GM21390 (cell line): ENCODE data around the gene CHRNB2.

ENCODE experiments used
- ATAC-seq: cut with Tn5 transposase; IDR thresholded peaks from one replicate; pipeline ENCODE4 v1.9.1; 2021; ENCODE audit not compliant: unreplicated experiment

The CHRNB2 gene

DNA sequence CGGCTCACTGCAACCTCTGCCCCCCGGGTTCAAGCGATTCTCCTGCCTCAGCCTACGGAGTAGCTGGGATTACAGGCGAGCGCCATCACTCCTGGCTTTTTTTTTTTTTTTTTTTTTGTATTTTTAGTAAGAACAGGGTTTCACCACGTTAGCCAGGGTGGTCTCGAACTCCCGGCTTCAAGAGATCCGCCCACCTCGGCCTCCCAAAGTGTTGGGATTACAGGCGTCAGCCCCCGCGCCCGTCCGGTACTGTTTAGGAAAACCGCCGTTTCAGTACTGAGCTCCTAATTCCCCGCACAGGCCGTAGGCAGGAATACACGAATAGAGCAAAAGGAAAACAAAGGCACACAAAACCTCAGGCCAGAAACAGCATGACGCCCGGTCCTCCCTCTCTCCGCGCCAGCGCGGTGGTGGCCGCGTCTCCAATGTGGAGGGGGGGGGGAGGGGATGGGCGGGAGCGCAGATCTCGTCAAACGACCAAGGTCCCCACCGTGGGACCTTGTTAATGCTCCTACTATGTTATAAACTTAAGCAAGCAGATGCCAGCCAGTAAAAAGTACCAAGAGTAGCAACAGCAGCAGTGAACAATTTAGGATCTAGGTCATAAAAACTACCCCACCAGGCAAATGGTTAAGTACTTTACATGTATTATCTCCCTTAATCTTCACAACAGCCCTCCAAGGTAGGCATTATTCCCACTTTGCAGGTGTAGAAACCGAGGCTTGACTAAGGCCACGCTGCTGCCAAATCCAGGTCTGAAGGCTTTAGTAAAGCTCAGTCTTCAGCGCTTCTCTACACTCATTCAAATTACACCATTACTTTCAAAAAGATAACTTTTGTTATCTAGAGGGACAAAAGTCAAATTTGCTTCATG is 41.1 kb downstream of the CHRNB2 start:
- ATAC-seq: no peak

DNA sequence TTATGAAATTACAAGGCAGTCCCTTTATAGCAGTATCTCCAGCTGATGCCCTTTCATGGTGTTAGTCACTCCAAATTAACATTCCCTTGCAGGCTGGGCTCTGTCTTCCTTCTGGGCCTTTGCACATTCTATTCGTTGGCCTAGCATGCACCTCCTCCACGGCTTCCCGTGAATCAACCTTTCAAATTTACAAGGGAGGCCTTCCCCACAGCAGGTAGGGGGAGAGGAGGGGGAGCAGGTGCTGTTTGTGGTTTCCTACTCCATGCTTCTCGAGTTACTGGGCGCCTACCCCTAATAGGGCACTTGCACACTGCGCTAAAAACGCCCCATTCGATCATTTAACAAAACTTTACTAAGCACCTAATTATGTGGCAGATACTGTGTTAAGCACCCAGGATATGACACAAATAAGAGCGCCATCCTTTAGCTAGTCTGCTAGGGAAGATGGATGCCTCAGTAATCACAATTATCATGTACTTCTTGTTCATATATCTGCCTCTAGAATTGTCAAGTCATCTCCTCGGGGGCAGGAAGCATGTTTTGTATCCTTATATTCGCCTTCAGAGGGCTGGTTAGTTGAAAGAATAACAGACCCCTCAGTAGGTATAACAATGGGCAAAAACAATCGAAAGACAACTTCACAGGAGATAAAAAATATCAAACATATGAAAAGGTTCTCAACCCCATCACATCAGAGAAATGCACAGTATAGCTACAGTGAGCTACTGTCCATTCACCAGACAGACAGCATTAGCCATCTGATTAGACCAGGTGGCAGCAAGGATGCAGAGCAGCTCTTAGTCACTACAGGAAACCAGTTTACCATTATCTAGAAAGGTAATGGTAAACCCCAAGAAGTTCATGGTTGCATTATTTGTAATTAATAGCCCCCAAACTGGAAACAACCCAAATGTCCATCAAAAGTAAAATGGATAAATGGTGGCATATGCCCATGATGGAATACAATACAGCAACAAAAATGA is 42.1 kb downstream of the CHRNB2 start:
- ATAC-seq: no peak

DNA sequence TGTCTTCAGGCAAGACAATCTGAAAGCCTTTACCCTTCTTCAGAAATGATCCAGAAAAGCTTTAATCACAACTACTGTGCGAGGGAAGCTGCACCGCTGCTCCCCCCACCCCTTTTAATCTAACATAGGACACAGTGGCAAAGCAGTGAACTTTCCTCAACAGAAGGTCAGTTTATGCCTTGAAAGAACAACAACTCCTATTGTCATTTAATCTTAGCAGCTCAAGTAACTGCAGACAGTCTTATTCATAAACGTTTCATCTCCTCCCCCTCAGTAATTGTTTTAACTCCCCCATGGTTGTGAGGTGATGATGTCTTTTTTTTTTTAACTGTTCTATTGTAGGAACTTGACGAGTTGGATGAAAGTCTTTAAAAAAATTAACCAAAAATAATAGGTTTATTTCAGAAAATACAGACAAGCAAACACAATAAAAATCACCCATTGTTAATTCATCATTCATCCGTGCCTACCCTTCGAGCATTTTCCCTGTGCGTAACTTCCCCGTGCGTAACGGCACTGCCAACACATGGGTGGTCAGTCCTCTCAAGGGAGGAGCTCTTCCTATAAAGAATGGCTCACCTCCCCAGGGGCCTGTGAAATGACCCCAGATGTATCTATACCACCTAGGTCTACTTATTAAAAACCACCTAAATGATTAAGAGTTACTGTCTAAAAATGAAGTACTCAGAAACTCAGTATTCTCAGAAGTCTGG is 43.7 kb downstream of the CHRNB2 start:
- no peak for ATAC-seq

DNA sequence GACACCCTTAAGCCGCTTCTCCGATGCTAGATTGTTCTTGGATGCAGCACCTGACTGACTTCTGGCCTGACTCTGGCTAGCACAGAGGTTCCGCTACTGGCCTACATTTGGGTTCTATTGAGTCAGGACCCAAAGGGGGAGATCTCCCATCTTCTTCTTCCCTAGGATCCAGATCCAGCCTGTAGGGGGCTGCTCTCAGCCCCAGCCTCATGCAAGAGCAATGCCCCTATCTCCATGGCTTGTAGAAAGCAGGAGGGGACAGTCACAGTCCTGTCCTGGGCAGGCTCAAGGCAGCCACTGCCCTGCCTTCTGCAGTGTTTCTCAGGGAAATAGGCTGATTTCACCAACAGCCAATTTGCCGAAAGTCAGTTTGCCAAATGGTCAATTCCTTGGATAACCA is 46.7 kb downstream of the CHRNB2 start:
- ATAC-seq: no peak

DNA sequence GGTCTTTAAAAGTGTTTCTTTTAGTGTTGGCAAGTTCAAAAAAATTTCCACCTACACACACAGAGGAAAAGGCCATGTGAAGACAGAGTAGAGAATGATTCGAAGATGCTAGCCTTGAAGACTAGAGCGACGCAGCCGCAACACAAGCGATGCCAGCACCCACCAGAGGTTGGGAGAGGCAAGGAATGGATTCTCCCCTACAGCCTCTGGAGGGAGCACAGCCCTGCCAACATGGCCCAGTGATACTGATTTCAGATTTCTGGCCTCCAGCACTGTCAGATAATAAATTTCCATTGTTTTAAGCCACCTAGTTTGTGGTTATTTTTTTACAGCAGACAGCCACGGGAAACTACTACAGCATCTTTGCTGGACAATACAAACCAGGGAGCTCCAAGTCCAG is 47.3 kb downstream of the CHRNB2 start:
- no peak for ATAC-seq

DNA sequence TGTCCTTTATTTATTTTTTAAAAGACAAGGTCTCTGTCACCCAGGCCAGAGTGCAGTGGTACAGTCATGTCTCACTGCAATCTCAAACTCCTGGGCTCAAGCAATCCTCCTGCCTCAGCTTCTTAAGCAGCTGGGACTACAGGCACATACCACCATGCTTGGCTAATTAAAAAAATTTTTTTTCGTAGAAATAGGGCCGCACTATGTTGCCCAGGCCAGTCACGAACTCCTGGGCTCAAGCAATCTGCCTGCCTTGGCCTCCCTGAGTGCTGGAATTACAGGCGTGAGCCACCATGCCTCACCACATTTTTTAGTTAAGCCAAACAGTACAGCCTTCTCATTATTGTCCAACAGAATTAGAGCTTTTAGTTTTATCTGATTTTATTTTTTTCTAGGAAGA is 47.8 kb downstream of the CHRNB2 start:
- ATAC-seq: no peak

DNA sequence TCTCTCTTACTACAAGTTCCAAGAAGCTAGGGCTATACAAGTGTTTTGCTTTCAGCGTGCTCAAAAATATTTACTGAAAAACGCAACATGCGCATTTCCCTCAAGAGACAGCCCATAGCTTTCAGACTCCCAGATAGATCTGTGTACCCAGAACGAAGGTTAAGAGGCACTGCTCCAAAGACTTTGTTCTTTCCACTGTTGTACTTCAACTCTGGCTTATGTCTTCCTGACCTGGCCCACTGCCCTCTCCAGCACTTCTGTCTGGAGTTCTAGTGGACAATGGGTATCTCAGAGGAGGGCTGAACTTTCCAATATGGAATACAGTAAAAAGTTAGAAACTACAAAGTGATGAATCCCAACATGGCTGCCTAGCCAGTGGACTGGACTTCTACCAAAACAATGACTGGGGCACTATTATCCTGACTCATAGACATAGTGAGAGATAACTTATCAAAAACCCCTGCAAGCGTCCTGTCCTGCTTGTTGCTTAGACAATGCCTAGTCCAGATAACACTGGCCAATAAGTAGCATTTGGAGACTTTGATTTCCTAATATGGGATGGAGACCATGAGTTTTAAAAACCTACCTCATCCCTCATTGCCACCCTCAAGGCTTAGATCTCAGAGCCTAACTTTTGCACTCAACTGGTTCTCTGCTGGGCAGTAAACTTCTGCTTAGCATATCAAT is 49.2 kb downstream of the CHRNB2 start:
- no peak for ATAC-seq

DNA sequence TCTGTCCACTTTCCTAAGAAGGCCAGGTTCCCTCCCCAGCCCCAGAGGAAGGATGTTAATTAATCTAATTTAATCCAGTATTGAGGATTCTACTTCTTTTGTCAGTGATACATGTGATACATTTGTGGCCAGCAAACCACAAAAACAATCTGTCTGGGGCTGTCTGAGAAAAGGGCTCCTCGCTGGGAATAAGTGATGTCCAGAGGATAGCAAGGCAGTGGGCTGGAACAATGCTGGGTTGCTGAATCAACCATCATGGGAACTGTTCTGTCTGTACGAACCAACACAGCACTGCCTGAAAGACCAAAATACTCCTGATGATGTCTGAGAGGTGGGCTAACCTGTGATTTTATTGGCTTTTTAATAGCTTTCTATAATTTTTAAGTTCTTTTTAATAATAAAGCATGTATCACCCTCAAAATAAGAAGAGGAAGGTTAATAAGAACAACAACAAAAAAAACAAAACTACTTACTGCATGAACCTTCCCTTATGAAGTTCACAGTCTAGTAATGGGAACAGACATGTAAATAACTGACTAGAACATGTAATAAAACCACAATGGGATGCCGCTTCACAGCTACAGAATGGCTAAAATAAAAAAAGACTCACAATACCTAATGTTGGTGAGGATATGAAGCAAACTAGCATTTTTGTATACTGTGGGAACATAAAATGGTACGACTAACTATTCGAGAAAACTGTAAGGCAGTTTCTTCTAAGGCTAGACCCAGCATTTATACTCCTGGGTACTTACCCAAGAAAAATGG is 51.8 kb downstream of the CHRNB2 start:
- ATAC-seq: no peak

DNA sequence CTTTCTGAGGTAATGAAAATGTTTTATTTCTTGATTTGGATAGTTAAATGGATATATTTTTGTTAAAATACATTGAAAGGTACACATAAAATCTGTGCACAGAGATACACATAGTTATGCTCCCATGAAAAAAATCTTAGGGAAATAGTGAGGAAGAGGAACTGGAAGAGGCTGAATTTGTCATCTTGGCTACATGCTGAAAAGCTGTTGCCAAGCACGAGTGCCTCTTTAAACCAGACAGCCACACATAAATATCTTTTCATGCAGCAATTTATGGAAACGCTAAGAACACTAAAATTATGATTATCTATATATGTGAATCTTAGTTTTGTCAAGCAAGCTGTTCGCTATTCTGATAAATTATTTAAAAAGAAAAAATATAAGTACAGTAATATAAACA is 53.2 kb downstream of the CHRNB2 start:
- ATAC-seq: no peak

DNA sequence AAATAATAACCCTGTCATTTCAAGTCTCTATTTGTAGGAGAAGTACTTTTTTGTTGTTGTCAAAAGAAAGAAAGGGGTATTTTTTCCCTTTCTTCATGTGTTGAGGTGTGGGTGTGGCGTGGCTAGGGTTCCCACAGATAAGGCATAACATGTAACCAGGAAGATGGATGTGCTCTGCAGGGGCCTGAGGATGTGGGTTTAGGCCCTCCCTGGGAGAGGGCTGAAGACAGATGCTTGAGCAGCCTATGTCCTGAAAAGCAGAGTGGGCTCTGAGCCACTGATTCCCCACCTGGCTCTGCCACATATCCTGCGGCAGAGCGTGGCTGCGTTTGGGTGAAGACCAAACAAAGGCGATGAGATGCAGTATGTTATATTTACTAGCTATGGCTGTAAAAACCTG is 54.3 kb downstream of the CHRNB2 start:
- no peak for ATAC-seq

DNA sequence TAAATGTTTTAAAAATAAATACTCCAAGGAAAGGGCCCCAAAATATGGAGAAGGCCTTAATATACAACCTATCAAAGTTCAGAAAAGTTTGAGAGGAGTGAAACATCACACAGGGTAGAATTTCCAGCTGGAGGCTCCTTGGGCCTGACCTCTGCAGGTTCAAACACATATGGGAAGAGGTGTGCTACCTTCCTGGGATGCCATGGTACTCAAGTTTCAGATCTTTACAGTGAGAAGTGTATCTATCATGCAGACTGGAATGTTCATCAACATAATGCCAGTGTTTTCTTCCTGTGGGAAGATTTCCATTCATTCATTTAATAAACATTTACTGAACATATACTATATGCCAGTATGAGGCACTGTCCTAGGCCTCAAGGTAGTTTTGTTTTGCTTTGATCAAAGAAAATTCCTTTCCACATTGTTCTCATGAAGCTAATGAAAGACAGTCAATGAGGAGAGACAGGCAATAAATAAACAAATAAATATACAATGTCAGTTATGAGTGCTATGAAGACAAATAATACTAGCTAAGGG is 55.0 kb downstream of the CHRNB2 start:
- ATAC-seq: no peak

DNA sequence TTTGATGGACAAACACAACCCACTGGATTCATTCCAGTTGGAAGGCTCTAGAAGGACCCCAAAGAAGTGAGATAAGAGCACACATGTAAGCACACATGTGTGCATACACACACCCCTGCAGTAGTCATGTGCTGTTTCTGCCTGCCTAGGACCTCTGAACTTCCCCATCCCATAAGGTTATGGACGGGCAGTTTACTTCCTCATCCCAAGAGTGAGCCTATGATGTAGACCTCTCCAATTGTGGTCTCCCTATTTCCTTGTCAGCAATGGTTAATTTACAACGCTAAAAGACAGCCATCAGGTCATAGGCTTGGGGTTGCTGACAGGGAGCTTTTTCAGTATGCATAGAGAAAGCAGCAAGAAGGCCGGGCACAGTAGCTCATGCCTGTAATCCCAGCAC is 55.8 kb downstream of the CHRNB2 start:
- no peak for ATAC-seq

DNA sequence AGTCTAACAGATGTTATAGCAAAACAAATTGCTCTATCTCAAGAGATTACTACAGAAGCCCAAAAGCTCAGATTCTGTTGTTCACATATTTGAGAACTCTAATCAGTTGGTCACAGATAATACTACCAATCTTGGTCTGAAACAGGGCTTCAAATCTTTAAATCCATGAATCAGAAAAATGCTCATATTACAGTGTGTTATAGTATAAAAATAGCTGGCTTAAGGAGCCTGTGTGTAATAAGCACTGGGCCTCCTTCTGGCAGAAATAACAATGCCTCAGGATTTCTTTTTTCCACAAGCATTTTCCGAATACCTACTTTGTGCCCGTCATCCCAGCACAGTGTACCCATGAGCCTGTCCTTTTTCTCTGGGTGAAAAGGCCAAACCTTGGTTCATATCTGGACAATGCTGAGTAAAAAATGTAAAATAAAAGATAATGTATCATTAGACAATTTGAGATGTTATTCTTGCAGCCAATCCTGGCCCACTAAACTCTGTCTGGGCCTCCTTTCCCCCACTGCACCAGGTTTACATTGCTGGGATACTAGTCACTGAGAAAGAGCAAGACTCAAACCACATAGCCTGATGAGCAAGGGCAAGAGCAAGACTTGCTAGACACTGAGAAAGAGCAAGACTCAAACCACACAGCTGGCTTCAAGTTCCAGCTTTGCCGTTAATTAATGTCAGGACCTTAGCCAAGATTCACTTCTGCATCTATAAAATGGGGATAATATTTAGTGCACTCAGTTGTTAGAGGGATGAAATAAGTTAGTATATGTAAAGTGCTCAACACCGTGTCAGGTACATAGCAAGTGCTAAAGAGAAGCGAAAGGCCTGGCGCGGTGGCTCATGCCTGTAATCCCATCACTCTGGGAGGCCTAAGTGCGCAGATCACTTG is 57.4 kb downstream of the CHRNB2 start:
- no peak for ATAC-seq

DNA sequence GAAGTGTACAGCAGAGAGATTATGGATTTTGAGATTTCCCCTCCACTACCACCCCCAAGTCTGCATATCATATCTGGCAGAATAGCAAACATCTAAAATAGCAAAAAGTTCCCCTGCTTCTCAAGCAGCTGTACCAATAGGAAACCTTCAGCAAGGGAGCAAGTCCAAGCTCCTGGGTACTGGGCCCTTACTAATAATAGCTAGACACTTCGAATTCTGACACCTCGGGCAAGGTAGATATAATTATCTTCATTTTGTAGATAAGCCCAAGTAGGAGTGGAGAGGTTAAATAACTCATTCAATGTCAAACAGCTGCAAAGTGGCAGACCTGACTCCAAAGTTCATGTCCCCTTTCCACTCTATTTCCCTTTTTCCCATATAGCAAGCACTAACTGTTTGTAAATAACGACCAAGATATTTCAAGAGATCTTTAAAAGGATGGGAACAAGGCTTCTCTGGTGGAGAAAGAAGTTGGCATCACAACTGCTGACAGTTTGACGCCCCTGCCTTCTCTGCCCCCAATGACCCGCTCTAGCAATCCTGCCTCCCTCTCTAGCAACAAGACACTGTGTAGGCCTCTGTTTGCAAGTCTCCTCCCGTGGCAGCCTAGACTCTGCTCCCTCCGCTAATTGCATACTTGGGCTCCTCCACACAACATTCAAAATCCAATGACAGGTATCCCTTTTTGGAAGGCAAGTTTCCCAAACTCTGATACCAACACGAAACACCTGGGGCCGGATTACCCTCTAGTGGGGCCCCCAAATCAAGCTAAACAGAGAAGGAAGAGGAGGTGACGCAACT is 59.1 kb downstream of the CHRNB2 start:
- no peak for ATAC-seq

DNA sequence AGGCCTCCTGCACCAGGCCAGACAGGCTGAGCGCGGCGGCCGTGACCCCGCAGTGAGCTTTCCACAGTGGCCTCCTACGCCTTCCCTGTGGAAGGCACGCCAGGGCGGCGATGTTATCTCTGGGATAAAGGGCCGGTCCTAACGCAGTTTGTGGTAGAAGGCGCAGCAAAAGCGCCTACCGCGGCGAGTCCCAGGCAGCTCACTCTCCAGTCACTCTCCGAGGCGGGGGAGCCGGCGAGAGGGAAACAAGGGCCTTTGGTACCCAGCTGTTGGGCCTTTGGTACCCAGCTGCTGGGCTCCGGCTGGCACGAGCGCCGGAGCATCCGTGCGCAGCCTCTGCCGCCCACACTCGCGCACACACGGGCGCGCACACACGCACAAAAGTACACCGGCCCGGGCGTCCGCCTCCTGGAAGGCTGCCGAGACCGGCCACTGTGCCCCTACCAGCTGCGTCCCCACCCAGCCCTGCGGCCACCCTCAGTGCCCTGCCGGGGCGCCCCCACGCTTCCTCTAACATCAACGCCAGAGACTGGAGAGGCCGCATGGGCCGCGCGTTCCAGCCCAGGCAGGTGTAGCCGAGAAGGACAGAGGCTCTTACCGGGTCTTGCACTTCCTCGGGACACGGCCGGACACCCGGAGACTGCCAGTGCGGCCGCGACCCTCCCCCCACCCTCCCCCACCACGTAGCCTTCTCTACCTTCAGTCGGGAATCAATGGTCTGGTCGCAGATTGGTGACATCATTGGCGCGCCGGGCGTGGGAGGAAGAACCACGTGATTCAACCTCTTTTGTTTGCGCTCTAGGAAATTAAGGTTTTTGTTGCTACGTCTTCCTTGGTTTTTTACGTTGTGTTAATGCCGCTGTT is 59.9 kb downstream of the CHRNB2 start:
- ATAC-seq: no peak

DNA sequence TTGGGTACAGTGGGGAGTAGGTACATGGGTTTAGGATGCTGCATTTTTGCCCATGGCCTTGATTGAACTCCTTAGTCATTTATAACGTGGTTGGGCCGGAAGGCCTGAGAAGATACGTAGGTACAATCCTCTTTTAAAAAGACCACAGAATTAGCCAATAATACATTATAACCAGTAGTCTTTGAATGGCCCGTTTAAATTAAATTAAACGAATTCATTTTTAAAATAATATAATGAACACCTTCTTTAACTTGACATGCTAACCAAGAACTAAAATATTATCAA is 60.5 kb downstream of the CHRNB2 start:
- no peak for ATAC-seq

DNA sequence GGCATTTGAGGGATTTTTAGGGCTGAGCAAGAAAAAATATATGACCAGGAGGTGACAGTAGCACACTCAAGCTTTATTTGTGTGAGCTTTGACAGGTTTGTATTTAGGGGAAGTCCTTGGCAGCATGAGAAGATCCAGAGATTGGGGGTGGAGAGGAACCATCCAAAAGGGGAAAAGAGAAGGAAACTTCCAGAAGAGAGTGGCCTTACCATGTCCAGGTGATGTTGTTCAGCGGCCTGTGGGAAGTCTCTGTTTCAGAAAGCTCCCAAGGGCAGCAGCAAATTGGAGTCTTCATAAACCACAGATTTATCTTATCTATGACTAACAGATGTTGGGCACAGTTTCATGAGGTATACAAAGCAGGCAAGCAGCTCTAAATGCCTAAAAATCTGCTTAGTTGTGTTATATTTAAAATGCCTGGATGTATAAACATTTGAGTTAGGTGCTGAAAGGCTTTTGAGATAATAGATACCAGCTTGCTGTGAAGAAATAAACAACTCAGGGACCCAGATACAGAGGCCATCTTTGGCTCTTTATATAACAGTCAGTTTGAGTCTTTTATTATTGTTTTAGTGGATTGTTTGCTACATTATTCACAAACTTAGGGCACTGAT is 61.6 kb downstream of the CHRNB2 start:
- no peak for ATAC-seq
